GM12872 (cell line): Measurements from ENCODE around the gene CDC20.

Experiments used
- CTCF ChIP-seq: IDR thresholded peaks from 3 replicates; pipeline ENCODE4 v1.5.1; 2011; ENCODE audit warnings: low read depth, mild to moderate bottlenecking, low read length, moderate library complexity; ENCODE audit not compliant: insufficient read depth

The CDC20 gene

GRCh38 chr1:43381612-43382011 is 22.8 kb downstream of the CDC20 start:
- no peak for TF ChIP-seq CTCF

- no peak for TF ChIP-seq CTCF
These were observed 23.4 kb downstream of the CDC20 start for GRCh38 chr1:43382027-43382779.

- TF ChIP-seq CTCF, result no peak
These were observed 24.7 kb downstream of the CDC20 start for GRCh38 chr1:43383449-43383848.

- TF ChIP-seq CTCF, result no peak
These were observed 27.9 kb downstream of the CDC20 start for GRCh38 chr1:43386676-43387075.

GRCh38 chr1:43387976-43388599 is 29.3 kb downstream of the CDC20 start:
- no peak for TF ChIP-seq CTCF

GRCh38 chr1:43388613-43389012 is 29.8 kb downstream of the CDC20 start:
- TF ChIP-seq CTCF, result no peak

GRCh38 chr1:43389326-43390313 is 30.8 kb downstream of the CDC20 start, which contains the start of the genes MED8 and SZT2:
Gene MED8 (minus strand): TSS chr1:43389800. CDS start chr1:43389764, 36 bp downstream.
Gene SZT2 (plus strand): TSS chr1:43389899. CDS start chr1:43389969, 70 bp downstream.
- TF ChIP-seq CTCF, result no peak
